CD14-positive monocyte (primary cell): ENCODE data around the gene KIAA1328. TPM values are rescaled to one million over a fixed set of nuclear protein-coding genes. Genes with fewer than 3 reads are reported as not detected.

Experiments
- DNase-seq, 3 donors: peaks; one replicate each; pipeline ENCODE4 v3.0.0-alpha.2; 2011 to 2022
- H2AFZ ChIP-seq: 2 replicates; pipeline ENCODE4 v1.6.0; 2012; ENCODE audit warnings: mild to moderate bottlenecking, low read depth, low read length, inconsistent platforms; ENCODE audit not compliant: insufficient read depth, poor library complexity, severe bottlenecking
- H3K27ac ChIP-seq, 2 donors: 1 replicate in 1 of 2; 2 replicates in 1 of 2; pipeline ENCODE4 v1.5.1; 2012 to 2013; ENCODE audit warnings: low read length in 2 of 2, control low read depth in 1 of 2, inconsistent platforms in 1 of 2, low read depth in 1 of 2, mild to moderate bottlenecking in 1 of 2
- H3K27me3 ChIP-seq, 2 donors: one replicate each; pipeline versions ENCODE4 v1.6.0 to v1.6.1; 2011 to 2013; ENCODE audit warnings: low read length in 2 of 2; ENCODE audit not compliant: control insufficient read depth in 2 of 2, insufficient read depth in 2 of 2
- H3K36me3 ChIP-seq, 2 donors: replicated peaks in 1 of 2; 1 replicate in 1 of 2; 2 replicates in 1 of 2; pipeline versions ENCODE4 v1.5.1 to v1.6.1; 2012 to 2013; ENCODE audit warnings: low read length in 2 of 2, control low read depth in 1 of 2, inconsistent platforms in 1 of 2, mild to moderate bottlenecking in 1 of 2; ENCODE audit not compliant: insufficient read depth in 2 of 2, control insufficient read depth in 1 of 2
- H3K4me1 ChIP-seq, 2 donors: 1 replicate in 1 of 2; 2 replicates in 1 of 2; pipeline versions ENCODE4 v1.5.1 to v1.6.1; 2012 to 2013; ENCODE audit warnings: low read length in 2 of 2, control low read depth in 1 of 2, inconsistent platforms in 1 of 2, mild to moderate bottlenecking in 1 of 2, moderate library complexity in 1 of 2; ENCODE audit not compliant: insufficient read depth in 2 of 2, control insufficient read depth in 1 of 2
- H3K4me2 ChIP-seq: replicated peaks from 2 replicates; pipeline ENCODE3; 2012; ENCODE audit warnings: low read length, moderate library complexity, mild to moderate bottlenecking; ENCODE audit not compliant: poor library complexity, severe bottlenecking; ENCODE audit errors: extremely low read depth
- H3K4me3 ChIP-seq, 3 experiments: fragments of 200-600 bp in 1 of 3; sonication (generic) in 1 of 3; replicated peaks in 1 of 3; 1 replicate in 2 of 3; 2 replicates in 1 of 3; pipeline ENCODE4 v1.5.1; 2011 to 2013; ENCODE audit warnings: low read length in 3 of 3, mild to moderate bottlenecking in 3 of 3, control low read depth in 2 of 3, low read depth in 2 of 3, inconsistent platforms in 1 of 3, moderate library complexity in 1 of 3
- H3K79me2 ChIP-seq: 2 replicates; pipeline ENCODE4 v1.6.0; 2012; ENCODE audit warnings: mild to moderate bottlenecking, control low read depth, inconsistent platforms, low read length, moderate library complexity; ENCODE audit not compliant: insufficient read depth
- H3K9ac ChIP-seq: 2 replicates; pipeline ENCODE4 v1.6.0; 2017; ENCODE audit warnings: low read length, mild to moderate bottlenecking; ENCODE audit not compliant: insufficient read depth, poor library complexity, severe bottlenecking
- H3K9me3 ChIP-seq, 2 donors: replicated peaks in 1 of 2; 1 replicate in 1 of 2; 2 replicates in 1 of 2; pipeline versions ENCODE4 v1.5.1 to v1.6.1; 2012 to 2013; ENCODE audit warnings: low read length in 2 of 2, control low read depth in 1 of 2; ENCODE audit not compliant: control insufficient read depth in 1 of 2, insufficient read depth in 1 of 2
- H4K20me1 ChIP-seq: 2 replicates; pipeline ENCODE4 v1.6.0; 2012; ENCODE audit warnings: mild to moderate bottlenecking, low read length, control low read depth, moderate library complexity; ENCODE audit not compliant: insufficient read depth
- H3K27ac Mint-ChIP-seq, 7 donors: one replicate each; pipeline ENCODE4 v1.8.0; 2020; ENCODE audit warnings: mild to moderate bottlenecking in 7 of 7, mixed read lengths in 7 of 7, moderate library complexity in 6 of 7, inconsistent platforms in 2 of 7
- H3K27me3 Mint-ChIP-seq, 3 donors: one replicate each; pipeline ENCODE4 v1.8.0; 2021 to 2022; ENCODE audit warnings: low read depth in 3 of 3, mild to moderate bottlenecking in 3 of 3, mixed read lengths in 3 of 3, moderate library complexity in 3 of 3, inconsistent platforms in 1 of 3
- H3K36me3 Mint-ChIP-seq, 2 donors: one replicate each; pipeline ENCODE4 v1.8.0; 2020; ENCODE audit warnings: mixed read lengths in 2 of 2, inconsistent platforms in 1 of 2, mild to moderate bottlenecking in 1 of 2
- H3K4me1 Mint-ChIP-seq: one replicate; pipeline ENCODE4 v1.8.0; 2020; ENCODE audit warnings: mild to moderate bottlenecking, mixed read lengths
- H3K4me3 Mint-ChIP-seq, 2 donors: one replicate each; pipeline ENCODE4 v1.8.0; 2020; ENCODE audit warnings: mild to moderate bottlenecking in 2 of 2, mixed read lengths in 2 of 2, moderate library complexity in 1 of 2
- H3K9me3 Mint-ChIP-seq, 7 donors: one replicate each; pipeline ENCODE4 v1.8.0; 2020 to 2022; ENCODE audit warnings: mixed read lengths in 7 of 7, mild to moderate bottlenecking in 6 of 7, moderate library complexity in 6 of 7, inconsistent platforms in 2 of 7
- CTCF ChIP-seq: fragments of 200-600 bp; IDR thresholded peaks from one replicate; pipeline ENCODE4 v1.8.0; 2022; ENCODE audit warnings: antibody characterized with exemption, mild to moderate bottlenecking
- WGBS: methylation state at CpG from one replicate; pipeline ENCODE4 v1.1.5; 2013; ENCODE audit warnings: missing lambda C conversion rate; ENCODE audit not compliant: insufficient coverage; 5-methylcytosine and 5-hydroxymethylcytosine counted together
- intact Hi-C, 2 donors: fragments of 100-400 bp; cut with micrococcal nuclease; formaldehyde crosslinking; loops; one replicate each; pipeline versions ENCODE4 v1.15.0 to v1.15.1; 2023
- polyA plus RNA-seq, 3 donors: library from polyadenylated mRNA; depleted of rRNA in 1 of 3; unstranded in 2 of 3; stranded (reverse) in 1 of 3; fragments of 300-500 nt in 2 of 3; fragments of >200 nt in 1 of 3; fragmentation: Illumina TruSeq in 2 of 3; gene quantifications; 1 replicate in 2 of 3; 2 replicates in 1 of 3; pipeline ENCODE4 v1.2.3, GENCODE V29; 2012 to 2021

The KIAA1328 gene
- polyA plus RNA-seq, 3 donors, result 3.7 to 3.9 (median 3.8) TPM

- H3K36me3 Mint-ChIP-seq, result peaks cover 0 to 6% of the 10 kb centered on the region in 2 donors
These were observed 333.6 kb downstream of the KIAA1328 start for GRCh38 chr18:37162551-37162950.

GRCh38 chr18:37163119-37163518 is 334.2 kb downstream of the KIAA1328 start:
- H3K27me3 ChIP-seq, result no peaks in the 10 kb centered on the region
- no peaks in the 10 kb centered on the region for H3K9me3 ChIP-seq
- no peak overlapping the region for H2AFZ ChIP-seq
- TF ChIP-seq CTCF, result no peak
- DNase-seq, result no peak
- Mint-ChIP-seq H3K27me3 (no peaks in the 10 kb centered on the region), H3K9me3 (peaks cover 1 to 12% (median 4%) of the 10 kb centered on the region in 7 donors), H3K36me3 (peaks cover 0 to 6% of the 10 kb centered on the region in 2 donors), H3K4me1 (no peaks in the 10 kb centered on the region), H3K4me3 (no peak overlapping the region), H3K27ac (no peak overlapping the region)
- no peak overlapping the region for H3K9ac ChIP-seq
- intact Hi-C loops, result no loop called here
- H3K36me3 ChIP-seq, result no peaks in the 10 kb centered on the region
- H3K27ac ChIP-seq, result no peak overlapping the region
- no peak overlapping the region for H3K4me2 ChIP-seq
- WGBS, result no CpG with 5 or more reads among the region's 4 CpGs
- no peaks in the 10 kb centered on the region for H3K79me2 ChIP-seq
- H3K4me1 ChIP-seq, result no peaks in the 10 kb centered on the region
- no peaks in the 10 kb centered on the region for H4K20me1 ChIP-seq
- H3K4me3 ChIP-seq, result no peak overlapping the region

More at GRCh38 chr18:37162551-37162950, 333.6 kb downstream of the KIAA1328 start:
- H3K9me3 ChIP-seq, result no peaks in the 10 kb centered on the region
- no peak overlapping the region for H3K4me2 ChIP-seq
- no peak for TF ChIP-seq CTCF
- H3K79me2 ChIP-seq, result no peaks in the 10 kb centered on the region
- H3K9ac ChIP-seq, result no peak overlapping the region
- H4K20me1 ChIP-seq, result no peaks in the 10 kb centered on the region
- no peak overlapping the region for H3K4me3 ChIP-seq
- intact Hi-C loops, result no loop called here
- H3K4me1 Mint-ChIP-seq, result no peaks in the 10 kb centered on the region
- H3K4me3 Mint-ChIP-seq, result no peak overlapping the region
- H3K4me1 ChIP-seq, result no peaks in the 10 kb centered on the region
- WGBS, result no CpG with 5 or more reads among the region's 1 CpG
- H3K27ac ChIP-seq, result no peak overlapping the region
- no peak overlapping the region for H3K27ac Mint-ChIP-seq
- DNase-seq, result no peak
- H3K27me3 ChIP-seq, result no peaks in the 10 kb centered on the region
- H2AFZ ChIP-seq, result no peak overlapping the region
- H3K27me3 Mint-ChIP-seq, result no peaks in the 10 kb centered on the region
- H3K9me3 Mint-ChIP-seq, result peaks cover 2 to 12% (median 3%) of the 10 kb centered on the region in 7 donors
- H3K36me3 ChIP-seq, result no peaks in the 10 kb centered on the region
